Neural cell (in vitro differentiated cells): ENCODE results near the gene SLC41A1.

ENCODE experiments used
- CTCF ChIP-seq: fragments of 450-650 bp; IDR thresholded peaks from 2 replicates; pipeline ENCODE4 v1.5.1; 2014; ENCODE audit warnings: antibody characterized with exemption, mild to moderate bottlenecking, moderate library complexity; ENCODE audit not compliant: poor library complexity, severe bottlenecking
- EP300 ChIP-seq: fragments of 450-650 bp; conservative IDR thresholded peaks from 2 replicates; pipeline ENCODE4 v1.6.1; 2014; ENCODE audit warnings: antibody characterized with exemption, mild to moderate bottlenecking, moderate library complexity; ENCODE audit not compliant: poor library complexity, severe bottlenecking
- EZH2 ChIP-seq: fragments of 200-600, 300-800 bp; shearing (Covaris generic), sonication (generic); IDR thresholded peaks from 2 replicates; pipeline ENCODE4 v1.6.1; 2014; ENCODE audit warnings: antibody characterized with exemption, low read length, borderline replicate concordance, mild to moderate bottlenecking; ENCODE audit not compliant: insufficient read depth, poor library complexity, severe bottlenecking
- POLR2AphosphoS5 ChIP-seq: IDR thresholded peaks from 2 replicates; pipeline ENCODE4 v1.6.1; 2012
- RAD21 ChIP-seq: fragments of 450-650 bp; conservative IDR thresholded peaks from 2 replicates; pipeline ENCODE4 v1.6.1; 2014; ENCODE audit warnings: antibody characterized with exemption, mild to moderate bottlenecking, moderate library complexity
- REST ChIP-seq: IDR thresholded peaks from 2 replicates; pipeline ENCODE4 v1.6.1; 2012; ENCODE audit warnings: borderline replicate concordance

GRCh38 chr1:205763980-205764379 lies 49.0 kb downstream of the SLC41A1 start:
- TF ChIP-seq REST (no peak), CTCF (no peak), POLR2AphosphoS5 (no peak), RAD21 (no peak), EP300 (no peak), EZH2 (no peak)
